ENCODE data around the gene ZNF440.
A peak's percentile ranks its signal among the peaks of the same experiment; 100 is the strongest.
"Not testable (repeated sequence)": the region's sequence is repeated elsewhere in the genome, so short reads cannot be mapped to it uniquely, and the experiment has no call there.

ZNF440 gene

GRCh38 chr19:11787536-11787935, 26.5 kb upstream of the ZNF440 start:
- Histone ChIP-seq H3K79me2 (ENCODE audit: control insufficient read depth, insufficient read depth, low read length, unreplicated experiment) (no peaks in the 10 kb centered on the region), H3K4me3 (ENCODE audit: low read depth, low read length) (no peak overlapping the region), H3K27ac (ENCODE audit: low read depth, low read length) (no peak overlapping the region), H2AFZ (ENCODE audit: low read length, unreplicated experiment) (no peak overlapping the region), H3K27me3 (ENCODE audit: insufficient read depth, low read length) (no peaks in the 10 kb centered on the region), H3K4me1 (ENCODE audit: control insufficient read depth, insufficient read depth, low read length, unreplicated experiment) (no peaks in the 10 kb centered on the region), H3K36me3 (ENCODE audit: insufficient read depth, low read length) (peaks cover 14% of the 10 kb centered on the region)

GRCh38 chr19:11792942-11793341, 21.1 kb upstream of the ZNF440 start:
- H2AFZ ChIP-seq (ENCODE audit: low read length, unreplicated experiment): no peak overlapping the region
- H3K79me2 ChIP-seq (ENCODE audit: control insufficient read depth, insufficient read depth, low read length, unreplicated experiment): no peaks in the 10 kb centered on the region
- peaks cover 3% of the 10 kb centered on the region for H3K4me1 ChIP-seq (ENCODE audit: control insufficient read depth, insufficient read depth, low read length, unreplicated experiment)
- H3K36me3 ChIP-seq (ENCODE audit: insufficient read depth, low read length): no peaks in the 10 kb centered on the region
- H3K4me3 ChIP-seq (ENCODE audit: low read depth, low read length): no peak overlapping the region
- no peaks in the 10 kb centered on the region for H3K27me3 ChIP-seq (ENCODE audit: insufficient read depth, low read length)
- H3K27ac ChIP-seq (ENCODE audit: low read depth, low read length): no peak overlapping the region

DNA sequence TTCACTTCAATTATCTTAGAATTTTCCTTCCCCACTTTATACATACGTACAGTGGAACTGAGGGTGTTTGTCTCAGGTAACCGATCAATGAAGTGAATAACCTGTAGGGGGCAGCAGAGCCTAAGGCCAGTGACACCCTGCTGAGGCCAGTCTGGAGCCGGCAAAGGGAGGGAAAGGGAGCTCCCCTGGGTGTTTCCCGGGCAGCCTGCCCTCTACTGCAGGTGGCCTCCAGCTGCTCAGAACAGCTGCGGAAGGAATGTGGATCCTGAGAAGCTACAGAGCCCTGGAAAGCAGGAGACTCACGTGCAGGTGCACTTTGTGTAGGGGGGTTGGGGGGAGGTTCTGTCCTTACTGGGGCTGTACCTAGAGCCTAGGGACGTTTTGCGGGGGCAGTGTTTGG, 16.6 kb upstream of the ZNF440 start:
- no peaks in the 10 kb centered on the region for H3K79me2 ChIP-seq (ENCODE audit: control insufficient read depth, insufficient read depth, low read length, unreplicated experiment)
- H3K27me3 ChIP-seq (ENCODE audit: insufficient read depth, low read length): no peaks in the 10 kb centered on the region
- H2AFZ ChIP-seq (ENCODE audit: low read length, unreplicated experiment): no peak overlapping the region
- H3K36me3 ChIP-seq (ENCODE audit: insufficient read depth, low read length): no peaks in the 10 kb centered on the region
- no peak overlapping the region for H3K27ac ChIP-seq (ENCODE audit: low read depth, low read length)
- peaks cover 3% of the 10 kb centered on the region for H3K4me1 ChIP-seq (ENCODE audit: control insufficient read depth, insufficient read depth, low read length, unreplicated experiment)
- H3K4me3 ChIP-seq (ENCODE audit: low read depth, low read length): no peak overlapping the region

DNA sequence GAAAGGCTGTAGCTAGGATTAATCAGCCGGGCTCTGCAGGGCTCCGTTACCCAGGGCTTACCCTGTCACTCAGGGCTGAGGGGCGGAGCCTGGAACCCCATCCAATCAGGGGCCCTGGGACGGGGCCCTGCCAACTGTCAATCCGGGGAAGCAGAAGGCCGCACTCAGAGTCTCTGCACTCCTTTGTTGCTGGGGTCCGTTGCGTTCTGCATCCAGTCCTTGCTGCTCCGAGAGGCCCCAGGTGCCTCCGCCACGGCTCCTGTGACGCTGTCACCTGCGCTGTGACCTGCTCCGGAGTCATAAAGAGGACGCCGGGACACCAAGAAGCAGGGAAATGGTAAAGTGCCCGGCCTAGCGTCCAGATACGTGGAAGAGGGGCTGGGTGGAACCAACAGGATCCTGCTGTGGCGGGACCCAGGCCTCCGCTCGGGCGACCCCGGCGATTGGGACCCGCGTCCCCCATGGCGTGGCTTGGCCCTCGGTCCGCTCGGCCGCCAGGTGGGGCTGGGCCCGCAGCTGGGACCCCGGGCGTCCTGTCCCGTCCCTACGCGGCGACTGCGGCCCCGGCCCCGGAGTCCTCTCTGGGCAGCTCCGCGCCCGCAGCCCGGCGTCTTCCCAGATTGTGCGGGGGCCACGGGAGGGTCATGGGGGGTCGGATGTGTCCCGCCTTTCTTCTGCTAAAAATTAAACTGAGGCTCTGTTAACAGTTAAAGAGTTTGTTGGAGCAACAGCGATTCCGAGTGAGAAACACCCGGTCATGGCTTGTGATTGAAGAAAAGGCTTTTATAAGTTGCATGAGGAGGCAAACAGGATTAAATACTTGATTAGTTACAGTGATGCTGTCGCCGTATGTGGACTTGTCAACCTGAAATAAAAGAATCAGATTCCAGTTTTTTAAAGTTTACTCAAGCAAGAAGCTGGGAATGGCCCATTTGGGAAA, 15.4 kb upstream of the ZNF440 start, which contains the start of gene ZNF491:
TSS of gene ZNF491 (plus strand) at position 133 of the 940 bp plus-strand sequence. CDS start 7,431 bp downstream, outside the sequence.
- Histone ChIP-seq H3K79me2 (ENCODE audit: control insufficient read depth, insufficient read depth, low read length, unreplicated experiment) (no peaks in the 10 kb centered on the region), H3K27ac (ENCODE audit: low read depth, low read length) (no peak within 1 kb of the TSS), H3K36me3 (ENCODE audit: insufficient read depth, low read length) (no peaks in the 10 kb centered on the region), H3K27me3 (ENCODE audit: insufficient read depth, low read length) (no peaks in the 10 kb centered on the region), H3K4me1 (ENCODE audit: control insufficient read depth, insufficient read depth, low read length, unreplicated experiment) (peaks cover 3% of the 10 kb centered on the region), H3K4me3 (ENCODE audit: low read depth, low read length) (peak within 1 kb of the TSS; percentile 86), H2AFZ (ENCODE audit: low read length, unreplicated experiment) (peak within 1 kb of the TSS; percentile 86)

GRCh38 chr19:11806354-11807098, 7.5 kb upstream of the ZNF440 start:
- Histone ChIP-seq H3K4me3 (ENCODE audit: low read depth, low read length) (no peak overlapping the region), H3K36me3 (ENCODE audit: insufficient read depth, low read length) (no peaks in the 10 kb centered on the region), H2AFZ (ENCODE audit: low read length, unreplicated experiment) (no peak overlapping the region)

GRCh38 chr19:11807099-11807380, 7.0 kb upstream of the ZNF440 start:
- no peaks in the 10 kb centered on the region for H3K79me2 ChIP-seq (ENCODE audit: control insufficient read depth, insufficient read depth, low read length, unreplicated experiment)
- H3K27me3 ChIP-seq (ENCODE audit: insufficient read depth, low read length): no peaks in the 10 kb centered on the region
- H3K4me3 ChIP-seq (ENCODE audit: low read depth, low read length): no peak overlapping the region
- H2AFZ ChIP-seq (ENCODE audit: low read length, unreplicated experiment): no peak overlapping the region
- no peaks in the 10 kb centered on the region for H3K36me3 ChIP-seq (ENCODE audit: insufficient read depth, low read length)
- H3K4me1 ChIP-seq (ENCODE audit: control insufficient read depth, insufficient read depth, low read length, unreplicated experiment): no peaks in the 10 kb centered on the region
- H3K27ac ChIP-seq (ENCODE audit: low read depth, low read length): no peak overlapping the region

More at GRCh38 chr19:11806354-11807098, 7.5 kb upstream of the ZNF440 start:
- Histone ChIP-seq H3K27me3 (ENCODE audit: insufficient read depth, low read length) (no peaks in the 10 kb centered on the region), H3K79me2 (ENCODE audit: control insufficient read depth, insufficient read depth, low read length, unreplicated experiment) (no peaks in the 10 kb centered on the region), H3K27ac (ENCODE audit: low read depth, low read length) (no peak overlapping the region), H3K4me1 (ENCODE audit: control insufficient read depth, insufficient read depth, low read length, unreplicated experiment) (no peaks in the 10 kb centered on the region)

DNA sequence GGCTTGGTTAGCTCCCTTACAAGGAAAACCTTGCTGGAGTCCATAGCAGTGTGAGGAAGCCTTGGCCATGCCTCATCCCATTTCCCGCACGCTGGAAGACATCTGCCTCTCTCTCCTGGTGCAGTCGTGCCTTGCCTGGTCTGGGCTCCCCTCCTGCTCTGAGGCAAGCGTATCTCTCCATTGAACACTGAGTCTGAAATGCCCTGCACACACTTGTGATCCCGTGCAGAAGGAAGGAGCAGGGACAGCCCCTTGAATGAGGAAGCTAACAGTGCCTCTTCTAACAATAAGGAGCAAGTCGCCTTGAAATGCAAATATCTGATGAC, 407 bp upstream of the ZNF440 start:
- no peak overlapping the region for H3K27ac ChIP-seq (ENCODE audit: low read depth, low read length)
- peak overlapping the region; percentile 85 for H3K4me3 ChIP-seq (ENCODE audit: low read depth, low read length)
- peak overlapping the region; percentile 30 for H2AFZ ChIP-seq (ENCODE audit: low read length, unreplicated experiment)

GRCh38 chr19:11814700-11815035, 595 bp downstream of the ZNF440 start:
- H3K36me3 ChIP-seq (ENCODE audit: insufficient read depth, low read length): no peaks in the 10 kb centered on the region
- no peaks in the 10 kb centered on the region for H3K79me2 ChIP-seq (ENCODE audit: control insufficient read depth, insufficient read depth, low read length, unreplicated experiment)
- H3K27ac ChIP-seq (ENCODE audit: low read depth, low read length): no peak overlapping the region
- no peaks in the 10 kb centered on the region for H3K27me3 ChIP-seq (ENCODE audit: insufficient read depth, low read length)
- peak overlapping the region; percentile 85 for H3K4me3 ChIP-seq (ENCODE audit: low read depth, low read length)
- peak overlapping the region; percentile 82 for H2AFZ ChIP-seq (ENCODE audit: low read length, unreplicated experiment)
- H3K4me1 ChIP-seq (ENCODE audit: control insufficient read depth, insufficient read depth, low read length, unreplicated experiment): no peaks in the 10 kb centered on the region

More for the DNA sequence above, 407 bp upstream of the ZNF440 start:
- H3K4me1 ChIP-seq (ENCODE audit: control insufficient read depth, insufficient read depth, low read length, unreplicated experiment): no peaks in the 10 kb centered on the region
- H3K79me2 ChIP-seq (ENCODE audit: control insufficient read depth, insufficient read depth, low read length, unreplicated experiment): no peaks in the 10 kb centered on the region
- H3K36me3 ChIP-seq (ENCODE audit: insufficient read depth, low read length): no peaks in the 10 kb centered on the region
- no peaks in the 10 kb centered on the region for H3K27me3 ChIP-seq (ENCODE audit: insufficient read depth, low read length)

DNA sequence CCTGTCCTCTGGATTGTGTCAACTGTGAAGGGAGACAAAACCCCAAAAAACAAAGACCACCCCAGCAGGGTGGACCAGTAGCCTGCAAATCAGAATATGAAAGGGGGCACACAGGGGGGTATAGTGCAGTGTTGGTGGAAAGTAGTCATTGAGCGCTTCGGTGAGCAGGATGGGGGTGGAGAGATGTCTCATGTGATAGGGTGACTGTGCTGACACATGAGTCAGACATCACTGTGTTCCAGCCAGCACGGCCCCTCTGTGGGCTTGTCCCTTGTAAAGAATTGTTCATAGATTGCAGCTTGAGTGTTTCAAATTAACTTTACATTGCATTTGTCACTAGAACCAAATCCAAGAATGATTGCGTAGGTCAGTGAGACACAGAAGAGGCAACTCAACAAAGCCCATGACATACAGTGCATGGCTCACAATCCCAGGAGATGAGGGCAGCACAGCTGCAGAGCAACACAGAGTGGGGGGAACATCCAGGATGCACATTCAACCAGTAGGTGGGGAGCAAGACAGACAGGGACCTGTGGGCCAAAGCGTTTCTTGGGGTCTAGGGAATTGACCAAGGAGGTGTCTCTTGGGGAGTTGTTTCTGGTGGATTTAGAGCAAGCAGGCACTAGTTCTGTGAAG, 7.5 kb downstream of the ZNF440 start:
- no peaks in the 10 kb centered on the region for H3K27me3 ChIP-seq (ENCODE audit: insufficient read depth, low read length)
- no peak overlapping the region for H3K27ac ChIP-seq (ENCODE audit: low read depth, low read length)
- peaks cover 6% of the 10 kb centered on the region; the same call in 1 of the 2 replicates for H3K36me3 ChIP-seq (ENCODE audit: insufficient read depth, low read length)
- H2AFZ ChIP-seq (ENCODE audit: low read length, unreplicated experiment): no peak overlapping the region
- H3K4me1 ChIP-seq (ENCODE audit: control insufficient read depth, insufficient read depth, low read length, unreplicated experiment): no peaks in the 10 kb centered on the region
- no peak overlapping the region for H3K4me3 ChIP-seq (ENCODE audit: low read depth, low read length)
- H3K79me2 ChIP-seq (ENCODE audit: control insufficient read depth, insufficient read depth, low read length, unreplicated experiment): peaks cover 2% of the 10 kb centered on the region

DNA sequence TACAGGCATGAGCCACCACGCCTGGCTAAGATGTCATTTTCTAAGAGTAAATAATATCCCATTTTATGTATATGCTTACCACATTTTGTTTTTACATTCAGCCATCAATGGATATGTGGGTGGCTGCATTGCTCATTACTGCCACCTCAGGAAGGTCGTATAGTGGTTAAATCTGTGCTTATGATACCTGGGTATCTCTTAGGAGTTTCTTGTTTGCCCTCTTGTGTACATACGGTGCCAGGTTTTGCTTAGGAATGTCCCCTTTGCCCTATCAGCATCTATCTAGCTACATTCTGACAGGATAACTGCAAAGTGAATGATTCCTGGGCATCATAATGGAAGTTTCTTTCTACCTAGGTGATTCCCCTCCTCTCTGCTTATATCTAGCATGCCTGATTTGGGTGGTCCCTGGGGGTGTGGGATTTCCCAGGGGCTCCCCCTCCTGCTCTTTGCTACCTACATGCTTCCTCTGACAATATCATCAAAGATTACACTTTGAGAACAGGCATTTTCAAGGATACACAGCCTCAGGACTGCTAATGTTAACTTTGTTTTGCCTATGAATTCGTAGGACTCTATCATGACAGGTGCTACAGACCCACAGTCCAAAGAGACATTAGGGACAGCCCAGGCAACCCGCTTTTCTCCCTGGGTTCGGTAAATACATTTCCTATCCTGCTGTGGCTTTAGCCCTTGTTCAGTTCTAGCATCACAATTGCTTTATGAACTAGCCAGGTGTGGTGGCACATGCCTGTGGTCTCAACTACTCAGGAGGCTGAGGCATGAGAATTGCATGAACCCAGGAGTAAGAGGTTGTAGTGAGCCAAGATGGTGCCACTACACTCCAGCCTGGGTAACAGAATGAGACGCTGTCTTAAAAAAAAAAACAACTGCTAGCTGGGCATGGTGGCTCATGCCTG, 15.1 kb downstream of the ZNF440 start:
- H2AFZ ChIP-seq (ENCODE audit: low read length, unreplicated experiment); H3K27ac ChIP-seq (ENCODE audit: low read depth, low read length); H3K79me2 ChIP-seq (ENCODE audit: control insufficient read depth, insufficient read depth, low read length, unreplicated experiment); H3K4me3 ChIP-seq (ENCODE audit: low read depth, low read length); H3K4me1 ChIP-seq (ENCODE audit: control insufficient read depth, insufficient read depth, low read length, unreplicated experiment); H3K27me3 ChIP-seq (ENCODE audit: insufficient read depth, low read length): not testable (repeated sequence)
- peaks cover 27% of the 10 kb centered on the region for H3K36me3 ChIP-seq (ENCODE audit: insufficient read depth, low read length)

All from ACC112 (cell line).